CD14-positive monocyte (primary cell): ENCODE measurements around the gene PPP6C. TPM values are rescaled to one million over a fixed set of nuclear protein-coding genes. Genes with fewer than 3 reads are reported as not detected.

Experiments
- DNase-seq, 3 donors: peaks; one replicate each; pipeline ENCODE4 v3.0.0-alpha.2; 2011 to 2022
- H2AFZ ChIP-seq: 2 replicates; pipeline ENCODE4 v1.6.0; 2012; ENCODE audit warnings: mild to moderate bottlenecking, low read depth, low read length, inconsistent platforms; ENCODE audit not compliant: insufficient read depth, poor library complexity, severe bottlenecking
- H3K27ac ChIP-seq, 2 donors: 1 replicate in 1 of 2; 2 replicates in 1 of 2; pipeline ENCODE4 v1.5.1; 2012 to 2013; ENCODE audit warnings: low read length in 2 of 2, control low read depth in 1 of 2, inconsistent platforms in 1 of 2, low read depth in 1 of 2, mild to moderate bottlenecking in 1 of 2
- H3K27me3 ChIP-seq, 2 donors: one replicate each; pipeline versions ENCODE4 v1.6.0 to v1.6.1; 2011 to 2013; ENCODE audit warnings: low read length in 2 of 2; ENCODE audit not compliant: control insufficient read depth in 2 of 2, insufficient read depth in 2 of 2
- H3K36me3 ChIP-seq, 2 donors: replicated peaks in 1 of 2; 1 replicate in 1 of 2; 2 replicates in 1 of 2; pipeline versions ENCODE4 v1.5.1 to v1.6.1; 2012 to 2013; ENCODE audit warnings: low read length in 2 of 2, control low read depth in 1 of 2, inconsistent platforms in 1 of 2, mild to moderate bottlenecking in 1 of 2; ENCODE audit not compliant: insufficient read depth in 2 of 2, control insufficient read depth in 1 of 2
- H3K4me1 ChIP-seq, 2 donors: 1 replicate in 1 of 2; 2 replicates in 1 of 2; pipeline versions ENCODE4 v1.5.1 to v1.6.1; 2012 to 2013; ENCODE audit warnings: low read length in 2 of 2, control low read depth in 1 of 2, inconsistent platforms in 1 of 2, mild to moderate bottlenecking in 1 of 2, moderate library complexity in 1 of 2; ENCODE audit not compliant: insufficient read depth in 2 of 2, control insufficient read depth in 1 of 2
- H3K4me2 ChIP-seq: replicated peaks from 2 replicates; pipeline ENCODE3; 2012; ENCODE audit warnings: low read length, moderate library complexity, mild to moderate bottlenecking; ENCODE audit not compliant: poor library complexity, severe bottlenecking; ENCODE audit errors: extremely low read depth
- H3K4me3 ChIP-seq, 3 experiments: fragments of 200-600 bp in 1 of 3; sonication (generic) in 1 of 3; replicated peaks in 1 of 3; 1 replicate in 2 of 3; 2 replicates in 1 of 3; pipeline ENCODE4 v1.5.1; 2011 to 2013; ENCODE audit warnings: low read length in 3 of 3, mild to moderate bottlenecking in 3 of 3, control low read depth in 2 of 3, low read depth in 2 of 3, inconsistent platforms in 1 of 3, moderate library complexity in 1 of 3
- H3K79me2 ChIP-seq: 2 replicates; pipeline ENCODE4 v1.6.0; 2012; ENCODE audit warnings: mild to moderate bottlenecking, control low read depth, inconsistent platforms, low read length, moderate library complexity; ENCODE audit not compliant: insufficient read depth
- H3K9ac ChIP-seq: 2 replicates; pipeline ENCODE4 v1.6.0; 2017; ENCODE audit warnings: low read length, mild to moderate bottlenecking; ENCODE audit not compliant: insufficient read depth, poor library complexity, severe bottlenecking
- H3K9me3 ChIP-seq, 2 donors: replicated peaks in 1 of 2; 1 replicate in 1 of 2; 2 replicates in 1 of 2; pipeline versions ENCODE4 v1.5.1 to v1.6.1; 2012 to 2013; ENCODE audit warnings: low read length in 2 of 2, control low read depth in 1 of 2; ENCODE audit not compliant: control insufficient read depth in 1 of 2, insufficient read depth in 1 of 2
- H4K20me1 ChIP-seq: 2 replicates; pipeline ENCODE4 v1.6.0; 2012; ENCODE audit warnings: mild to moderate bottlenecking, low read length, control low read depth, moderate library complexity; ENCODE audit not compliant: insufficient read depth
- H3K27ac Mint-ChIP-seq, 7 donors: one replicate each; pipeline ENCODE4 v1.8.0; 2020; ENCODE audit warnings: mild to moderate bottlenecking in 7 of 7, mixed read lengths in 7 of 7, moderate library complexity in 6 of 7, inconsistent platforms in 2 of 7
- H3K27me3 Mint-ChIP-seq, 3 donors: one replicate each; pipeline ENCODE4 v1.8.0; 2021 to 2022; ENCODE audit warnings: low read depth in 3 of 3, mild to moderate bottlenecking in 3 of 3, mixed read lengths in 3 of 3, moderate library complexity in 3 of 3, inconsistent platforms in 1 of 3
- H3K36me3 Mint-ChIP-seq, 2 donors: one replicate each; pipeline ENCODE4 v1.8.0; 2020; ENCODE audit warnings: mixed read lengths in 2 of 2, inconsistent platforms in 1 of 2, mild to moderate bottlenecking in 1 of 2
- H3K4me1 Mint-ChIP-seq: one replicate; pipeline ENCODE4 v1.8.0; 2020; ENCODE audit warnings: mild to moderate bottlenecking, mixed read lengths
- H3K4me3 Mint-ChIP-seq, 2 donors: one replicate each; pipeline ENCODE4 v1.8.0; 2020; ENCODE audit warnings: mild to moderate bottlenecking in 2 of 2, mixed read lengths in 2 of 2, moderate library complexity in 1 of 2
- H3K9me3 Mint-ChIP-seq, 7 donors: one replicate each; pipeline ENCODE4 v1.8.0; 2020 to 2022; ENCODE audit warnings: mixed read lengths in 7 of 7, mild to moderate bottlenecking in 6 of 7, moderate library complexity in 6 of 7, inconsistent platforms in 2 of 7
- CTCF ChIP-seq: fragments of 200-600 bp; IDR thresholded peaks from one replicate; pipeline ENCODE4 v1.8.0; 2022; ENCODE audit warnings: antibody characterized with exemption, mild to moderate bottlenecking
- WGBS: methylation state at CpG from one replicate; pipeline ENCODE4 v1.1.5; 2013; ENCODE audit warnings: missing lambda C conversion rate; ENCODE audit not compliant: insufficient coverage; 5-methylcytosine and 5-hydroxymethylcytosine counted together
- intact Hi-C, 2 donors: fragments of 100-400 bp; cut with micrococcal nuclease; formaldehyde crosslinking; loops; one replicate each; pipeline versions ENCODE4 v1.15.0 to v1.15.1; 2023
- polyA plus RNA-seq, 3 donors: library from polyadenylated mRNA; depleted of rRNA in 1 of 3; unstranded in 2 of 3; stranded (reverse) in 1 of 3; fragments of 300-500 nt in 2 of 3; fragments of >200 nt in 1 of 3; fragmentation: Illumina TruSeq in 2 of 3; gene quantifications; 1 replicate in 2 of 3; 2 replicates in 1 of 3; pipeline ENCODE4 v1.2.3, GENCODE V29; 2012 to 2021

Gene PPP6C
- polyA plus RNA-seq, 3 donors, result 20.0 to 48.1 (median 36.9) TPM

GRCh38 chr9:125151730-125152129 is 37.9 kb downstream of the PPP6C start:
- Mint-ChIP-seq H3K36me3 (peaks cover 62 to 68% of the 10 kb centered on the region in 2 donors), H3K9me3 (no peaks in the 10 kb centered on the region), H3K27me3 (no peaks in the 10 kb centered on the region), H3K4me1 (no peaks in the 10 kb centered on the region), H3K4me3 (no peak overlapping the region), H3K27ac (peak overlapping the region in 2 of 7 donors; percentile 5 to 48)
- Histone ChIP-seq H3K27me3 (no peaks in the 10 kb centered on the region), H2AFZ (no peak overlapping the region), H3K79me2 (no peaks in the 10 kb centered on the region), H3K9me3 (no peaks in the 10 kb centered on the region), H3K9ac (no peak overlapping the region), H3K4me1 (no peaks in the 10 kb centered on the region), H3K4me2 (no peak overlapping the region), H3K36me3 (peaks cover 62 to 80% of the 10 kb centered on the region in 2 donors), H3K4me3 (no peak overlapping the region), H3K27ac (no peak overlapping the region), H4K20me1 (peaks cover 9% of the 10 kb centered on the region)
- WGBS, result no CpG with 5 or more reads among the region's 2 CpGs
- TF ChIP-seq CTCF, result no peak
- no peak for DNase-seq
- intact Hi-C loops, result no loop called here

GRCh38 chr9:125150349-125151245 is 39.0 kb downstream of the PPP6C start:
- no peak overlapping the region for H3K4me2 ChIP-seq
- intact Hi-C loops, result no loop called here

More at GRCh38 chr9:125150349-125151245, 39.0 kb downstream of the PPP6C start:
- Histone ChIP-seq H3K27me3 (no peaks in the 10 kb centered on the region), H2AFZ (no peak overlapping the region), H3K36me3 (peaks cover 58 to 80% of the 10 kb centered on the region in 2 donors), H3K79me2 (no peaks in the 10 kb centered on the region), H4K20me1 (peaks cover 9% of the 10 kb centered on the region), H3K4me3 (no peak overlapping the region), H3K9ac (no peak overlapping the region), H3K27ac (no peak overlapping the region), H3K4me1 (no peaks in the 10 kb centered on the region), H3K9me3 (no peaks in the 10 kb centered on the region)
- Mint-ChIP-seq H3K9me3 (no peaks in the 10 kb centered on the region), H3K4me1 (no peaks in the 10 kb centered on the region), H3K27ac (peak overlapping the region in 1 of 7 donors; percentile 31), H3K27me3 (peaks cover 0 to 1% (median 0%) of the 10 kb centered on the region in 3 donors), H3K36me3 (peaks cover 60 to 64% of the 10 kb centered on the region in 2 donors), H3K4me3 (no peak overlapping the region)
- no peak for DNase-seq
- WGBS, result 95% methylated on average over 10 of the region's 12 CpGs
- TF ChIP-seq CTCF, result no peak
